Endometrial microvascular endothelial cells (primary cell): Measurements from ENCODE around the gene GIPR. TPM values are rescaled to one million over a fixed set of nuclear protein-coding genes. Genes with fewer than 3 reads are reported as not detected.
"Not testable (repeated sequence)": the region's sequence is repeated elsewhere in the genome, so short reads cannot be mapped to it uniquely, and the experiment has no call there.

Experiments
- in situ Hi-C: cut with HindIII; loops from 2 replicates; pipeline ENCODE4 v1.10.0; 2017; ENCODE audit warnings: low sequenced_read_pairs, low pct_unique_long_range_greater_than_20kb; ENCODE audit errors: inconsistent ontology term
- total RNA-seq: library from RNA; depleted of rRNA; stranded (reverse); fragments of >200 nt; gene quantifications from one replicate; pipeline ENCODE4 v1.2.3, GENCODE V29; 2015; ENCODE audit errors: inconsistent ontology term

GIPR gene
- total RNA-seq, 1 donor from 2014 or later: not detected

DNA sequence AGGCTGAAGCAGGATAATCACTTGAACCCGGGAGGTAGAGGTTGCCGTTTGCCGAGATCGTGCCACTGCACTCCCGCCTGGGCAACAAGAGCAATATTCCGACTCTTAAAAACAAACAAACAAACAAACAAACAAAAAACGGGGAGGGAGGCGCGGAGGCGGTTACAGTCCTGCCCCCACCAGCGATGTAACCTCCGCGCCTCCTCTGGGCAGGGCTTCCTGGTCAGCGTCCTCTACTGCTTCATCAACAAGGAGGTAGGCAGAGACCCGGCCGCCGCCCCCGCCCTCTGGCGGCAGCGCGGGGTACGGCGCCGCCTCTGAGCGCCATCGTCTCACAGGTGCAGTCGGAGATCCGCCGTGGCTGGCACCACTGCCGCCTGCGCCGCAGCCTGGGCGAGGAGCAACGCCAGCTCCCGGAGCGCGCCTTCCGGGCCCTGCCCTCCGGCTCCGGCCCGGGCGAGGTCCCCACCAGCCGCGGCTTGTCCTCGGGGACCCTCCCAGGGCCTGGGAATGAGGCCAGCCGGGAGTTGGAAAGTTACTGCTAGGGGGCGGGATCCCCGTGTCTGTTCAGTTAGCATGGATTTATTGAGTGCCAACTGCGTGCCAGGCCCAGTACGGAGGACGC is 13.5 kb downstream of the GIPR start:
- in situ Hi-C loops: no loop called here

DNA sequence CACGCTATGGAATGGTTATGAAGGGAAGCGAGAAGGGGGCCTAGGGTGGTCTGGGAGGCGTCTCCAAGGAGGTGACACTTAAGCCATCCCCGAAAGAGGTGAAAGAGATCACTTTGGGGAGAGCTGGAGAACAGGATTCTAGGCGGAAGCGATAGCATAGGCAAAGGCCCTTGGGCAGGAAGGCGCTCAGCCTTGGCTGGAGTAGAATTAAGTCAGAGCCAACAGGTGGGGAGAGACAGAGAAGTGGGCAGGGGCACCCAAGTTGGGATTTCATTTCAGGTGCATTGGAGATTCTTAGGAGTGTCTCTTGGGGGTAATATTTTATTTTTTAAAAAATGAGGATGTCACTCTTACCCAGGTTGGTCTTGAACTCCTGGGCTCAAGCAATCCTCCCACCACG is 14.1 kb downstream of the GIPR start:
- in situ Hi-C loops: no loop called here

DNA sequence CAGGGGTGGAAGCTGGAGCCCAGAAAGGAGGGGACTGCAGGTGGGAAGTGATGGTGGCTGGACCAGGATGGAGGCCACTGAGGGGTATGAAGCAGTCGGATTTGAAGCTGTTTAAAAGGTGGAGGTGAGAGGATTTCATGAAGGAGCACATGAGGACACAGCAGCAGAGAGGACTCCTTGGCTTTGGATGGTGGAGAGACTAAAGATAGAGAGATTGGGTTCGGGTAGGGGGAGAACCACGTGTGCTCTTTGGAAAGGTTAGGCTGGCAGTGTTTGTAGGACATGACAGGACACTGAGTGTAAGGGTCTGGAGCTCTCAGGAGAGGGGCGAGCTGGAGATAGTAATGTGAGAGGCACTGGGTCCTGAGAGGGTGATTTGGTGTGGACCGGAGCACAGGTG is 14.9 kb downstream of the GIPR start:
- in situ Hi-C loops: no loop called here

DNA sequence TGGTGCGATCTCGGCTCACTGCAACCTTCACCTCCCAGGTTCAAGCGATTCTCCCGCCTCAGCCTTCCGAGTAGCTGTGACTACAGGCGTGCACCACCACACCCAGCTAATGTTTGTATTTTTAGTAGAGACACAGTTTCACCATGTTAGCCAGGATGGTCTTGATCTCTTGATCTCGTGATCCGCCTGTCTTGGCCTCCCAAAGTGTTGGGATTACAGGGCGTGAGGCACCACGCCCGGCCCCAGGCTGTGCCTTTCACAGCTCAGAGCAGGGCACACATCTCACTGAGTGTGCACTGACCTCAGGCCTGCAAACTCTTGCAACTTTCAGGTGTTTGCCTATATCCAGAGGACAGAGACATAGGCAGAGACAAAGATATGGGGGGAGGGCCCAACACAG is 17.0 kb downstream of the GIPR start:
- in situ Hi-C loops: not testable (repeated sequence)

DNA sequence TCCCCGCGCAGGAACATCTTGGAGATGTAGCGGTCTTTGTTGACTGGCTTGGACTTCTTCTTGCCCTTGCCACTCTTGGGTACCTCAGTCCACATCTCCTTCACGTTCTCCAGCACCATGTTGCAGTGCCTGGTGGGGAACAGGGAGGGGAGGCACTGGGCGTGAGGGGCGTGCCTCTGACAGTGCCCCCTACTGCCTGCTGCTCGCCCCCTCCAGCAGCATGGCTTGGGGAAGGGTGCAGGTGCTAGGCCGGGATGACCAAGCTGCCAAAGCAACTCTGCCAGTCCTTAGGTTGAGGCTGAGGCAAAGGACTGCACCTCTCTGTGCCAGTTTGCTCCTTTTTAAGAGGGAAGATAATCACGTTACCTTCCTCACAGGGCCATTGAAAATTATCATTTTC is 19.6 kb downstream of the GIPR start:
- in situ Hi-C loops: no loop called here

DNA sequence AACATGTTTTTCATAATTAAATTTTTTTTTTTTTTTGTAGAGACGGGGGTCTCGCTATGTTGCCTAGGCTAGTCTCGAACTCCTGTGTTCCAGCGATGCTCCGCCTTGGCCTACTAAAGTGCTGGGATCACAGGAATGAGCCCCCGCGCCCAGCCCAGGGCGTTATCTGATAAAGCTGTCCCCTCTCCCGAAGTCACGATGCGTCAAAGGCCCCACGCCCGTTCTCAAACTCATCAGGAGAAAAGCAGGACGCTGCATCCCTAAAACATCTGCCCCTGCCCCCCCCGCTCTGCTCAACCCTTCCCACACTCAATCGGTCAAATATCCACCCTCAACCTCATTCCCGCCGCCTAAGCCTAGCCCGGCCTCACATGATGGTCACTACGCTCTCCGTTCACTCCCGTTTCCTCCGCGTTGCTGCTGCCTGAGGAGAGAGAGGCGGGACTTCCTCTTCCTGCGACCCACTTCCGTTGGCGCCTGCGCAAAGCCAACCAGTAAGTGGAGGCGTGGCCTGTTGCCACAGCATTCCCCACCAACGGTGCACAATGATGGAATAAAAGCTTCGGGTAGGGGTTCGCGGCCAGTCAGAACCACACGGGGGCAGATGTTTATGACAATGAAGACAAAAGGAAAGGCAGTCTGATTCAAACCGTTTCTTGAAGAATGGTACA is 23.6 kb downstream of the GIPR start, which contains the start of gene SNRPD2:
SNRPD2 (minus strand) TSS at position 438 of the 671 bp plus-strand sequence; CDS start at position 373, 65 bp downstream.
- in situ Hi-C loops: no loop called here

DNA sequence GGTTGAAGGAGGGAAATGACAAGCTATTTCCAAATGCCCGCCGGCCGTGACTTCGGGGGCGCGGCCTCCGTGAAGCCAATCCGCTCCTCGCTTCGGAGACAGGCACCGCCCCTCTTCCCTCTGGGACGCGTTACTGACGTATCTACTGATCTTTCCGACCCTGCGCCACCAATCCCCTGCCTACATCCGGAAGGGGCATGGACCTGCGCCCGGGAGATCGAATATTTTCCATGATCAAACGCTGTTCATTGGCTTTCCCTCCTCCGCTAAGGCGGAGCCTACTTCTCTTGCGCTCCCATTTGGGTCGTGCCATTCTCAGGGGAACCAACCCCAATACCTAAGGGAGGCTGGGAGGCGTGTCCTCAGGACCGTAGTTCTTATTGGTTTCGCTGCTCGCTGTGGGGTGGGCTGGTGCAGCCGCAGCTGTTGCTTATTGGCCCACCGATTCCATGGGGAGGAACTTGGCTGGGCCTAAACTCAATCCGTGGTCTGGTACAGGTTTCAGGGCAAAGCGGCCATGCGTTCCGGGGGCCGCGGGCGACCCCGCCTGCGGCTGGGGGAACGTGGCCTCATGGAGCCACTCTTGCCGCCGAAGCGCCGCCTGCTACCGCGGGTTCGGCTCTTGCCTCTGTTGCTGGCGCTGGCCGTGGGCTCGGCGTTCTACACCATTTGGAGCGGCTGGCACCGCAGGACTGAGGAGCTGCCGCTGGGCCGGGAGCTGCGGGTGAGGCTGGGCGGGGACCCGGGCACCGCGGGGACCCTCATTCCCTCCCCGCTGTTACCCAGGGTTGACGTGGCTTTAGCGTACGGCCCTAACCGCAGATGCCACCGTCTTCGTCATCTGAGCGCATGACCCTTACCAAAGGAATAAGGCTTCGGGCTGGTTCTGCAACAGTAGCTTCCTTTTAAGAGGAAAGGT is 24.4 kb downstream of the GIPR start, which contains the start of gene QPCTL:
QPCTL (plus strand) TSS at position 480 of the 919 bp plus-strand sequence; CDS start at position 518, 38 bp downstream.
- in situ Hi-C loops: no loop called here

DNA sequence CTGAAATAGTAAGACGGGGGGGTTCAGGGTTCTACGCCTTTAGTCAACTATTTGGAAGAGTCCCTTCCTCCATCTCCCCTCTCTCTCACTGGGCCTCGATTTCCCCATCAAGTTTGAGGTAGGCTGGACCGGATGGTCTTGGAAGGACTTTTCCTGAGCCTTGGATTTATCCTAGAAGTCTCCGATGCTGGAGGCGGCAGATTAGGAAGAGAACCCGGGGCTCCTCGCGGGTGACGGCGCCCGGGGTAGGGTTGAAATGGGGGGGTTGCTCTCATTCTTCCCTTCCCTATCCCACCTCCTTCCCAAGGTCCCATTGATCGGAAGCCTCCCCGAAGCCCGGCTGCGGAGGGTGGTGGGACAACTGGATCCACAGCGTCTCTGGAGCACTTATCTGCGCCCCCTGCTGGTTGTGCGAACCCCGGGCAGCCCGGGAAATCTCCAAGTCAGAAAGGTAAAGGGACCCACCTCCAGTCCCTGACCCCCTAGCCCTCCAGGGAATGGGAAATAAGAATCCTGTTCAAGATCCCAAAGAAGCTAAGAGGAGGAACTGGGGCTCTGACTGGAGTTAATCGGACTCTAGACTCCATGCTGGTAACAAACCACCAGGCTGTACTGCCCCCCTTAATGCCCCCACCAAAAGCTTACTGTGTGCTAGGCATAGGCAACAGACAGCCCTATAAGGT is 25.2 kb downstream of the GIPR start:
- in situ Hi-C loops: no loop called here

DNA sequence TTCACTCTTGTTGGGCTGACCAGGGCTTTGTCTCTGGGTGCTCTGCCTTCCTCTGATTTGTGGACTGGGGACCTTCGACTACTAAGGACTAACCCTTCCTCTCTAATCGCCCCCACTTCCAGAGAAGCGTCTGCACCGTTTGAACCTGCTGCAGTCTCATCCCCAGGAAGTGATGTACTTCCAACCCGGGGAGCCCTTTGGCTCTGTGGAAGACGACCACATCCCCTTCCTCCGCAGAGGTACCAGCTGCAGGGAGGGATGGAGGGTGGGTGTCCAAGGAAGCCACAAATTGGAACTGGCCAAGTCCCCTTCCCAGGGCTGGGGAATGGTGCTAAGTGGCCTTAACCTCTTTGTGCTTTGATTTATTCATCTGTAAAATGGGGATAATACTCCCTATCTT is 33.7 kb downstream of the GIPR start:
- in situ Hi-C loops: no loop called here

DNA sequence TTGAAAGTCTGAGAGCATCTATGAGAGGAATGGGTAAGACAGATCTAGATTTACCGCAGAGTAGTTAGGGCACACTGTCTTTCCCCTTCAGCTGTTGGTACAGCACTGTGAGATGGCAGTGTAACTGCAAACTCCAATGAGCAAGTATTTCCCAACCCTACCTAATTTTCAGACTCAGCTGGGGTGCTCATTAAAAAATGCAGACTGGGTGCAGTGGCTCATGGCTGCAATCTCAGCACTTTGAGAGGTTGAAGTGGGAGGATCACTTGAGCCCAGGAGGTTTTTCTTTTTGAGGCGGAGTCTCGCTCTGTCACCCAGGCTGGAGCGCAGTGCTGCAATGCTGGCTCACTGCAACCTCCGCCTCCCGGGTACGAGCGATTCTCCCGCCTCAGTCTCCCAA is 37.1 kb downstream of the GIPR start:
- in situ Hi-C loops: no loop called here

DNA sequence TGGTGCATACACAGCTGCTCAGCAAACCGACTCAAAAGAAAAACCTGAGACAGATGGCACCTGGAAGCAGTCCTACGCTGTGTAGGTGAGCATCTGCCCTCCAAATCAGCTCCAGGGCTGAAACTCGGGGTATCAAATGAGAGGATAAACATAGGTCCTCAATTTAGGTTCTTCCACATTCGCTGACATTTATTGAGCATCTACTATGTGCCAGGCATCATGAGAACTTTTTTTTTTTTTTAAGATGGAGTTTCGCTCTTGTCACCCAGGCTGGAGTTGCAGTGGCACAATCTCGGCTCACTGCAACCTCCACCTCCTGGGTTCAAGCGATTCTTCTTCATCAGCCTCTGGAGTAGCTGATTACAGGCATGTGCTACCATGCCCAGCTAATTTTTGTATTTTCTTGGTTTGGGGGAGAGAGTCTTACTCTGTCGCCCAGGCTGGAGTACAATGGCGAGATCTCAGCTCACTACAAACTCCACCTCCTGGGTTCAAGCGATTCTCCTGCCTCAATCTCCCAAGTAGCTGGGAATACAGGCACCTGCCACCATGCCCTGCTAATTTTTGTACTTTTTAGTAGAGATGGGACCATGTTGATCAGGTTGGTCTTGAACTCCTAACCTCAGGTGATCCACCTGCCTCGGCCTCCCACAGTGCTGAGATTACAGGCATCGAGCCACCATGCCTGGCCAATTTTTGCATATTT is 37.8 kb downstream of the GIPR start:
- in situ Hi-C loops: no loop called here

DNA sequence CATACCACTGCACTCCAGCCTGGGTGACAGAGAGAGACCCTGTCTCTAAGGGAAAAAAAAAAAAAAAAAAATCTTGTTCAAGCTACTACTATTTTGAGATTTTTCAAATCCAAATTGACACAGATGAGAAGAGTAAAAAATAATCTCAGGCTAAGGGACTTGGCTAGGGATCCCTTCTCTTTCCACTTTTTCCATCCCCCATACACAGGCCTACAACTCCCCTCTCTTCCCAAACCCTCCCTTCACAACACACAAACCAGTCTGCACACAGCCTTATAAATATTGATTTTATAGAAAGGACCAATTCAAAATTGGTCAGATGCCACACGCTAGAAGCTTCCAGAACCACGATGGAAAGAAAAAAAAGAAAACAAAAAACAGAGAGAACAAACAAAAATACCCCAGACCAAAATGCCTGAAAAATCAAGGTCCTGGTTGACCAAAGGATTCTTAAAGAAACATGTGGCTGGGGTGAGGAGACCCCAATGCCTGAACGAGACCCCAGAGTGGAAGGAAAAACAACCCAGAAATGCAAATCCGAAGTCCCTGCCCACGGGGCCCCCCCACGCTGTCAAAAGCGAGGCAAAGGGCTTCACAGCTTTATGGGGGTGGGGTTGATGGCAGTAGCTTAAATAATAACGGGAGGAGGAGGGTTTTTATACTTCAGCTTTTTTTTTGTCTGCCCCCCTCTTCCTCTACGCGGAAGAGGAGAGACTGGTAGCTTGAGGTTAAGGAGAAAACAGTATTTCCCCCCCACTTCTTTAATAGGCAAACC is 42.5 kb downstream of the GIPR start:
- in situ Hi-C loops: no loop called here

DNA sequence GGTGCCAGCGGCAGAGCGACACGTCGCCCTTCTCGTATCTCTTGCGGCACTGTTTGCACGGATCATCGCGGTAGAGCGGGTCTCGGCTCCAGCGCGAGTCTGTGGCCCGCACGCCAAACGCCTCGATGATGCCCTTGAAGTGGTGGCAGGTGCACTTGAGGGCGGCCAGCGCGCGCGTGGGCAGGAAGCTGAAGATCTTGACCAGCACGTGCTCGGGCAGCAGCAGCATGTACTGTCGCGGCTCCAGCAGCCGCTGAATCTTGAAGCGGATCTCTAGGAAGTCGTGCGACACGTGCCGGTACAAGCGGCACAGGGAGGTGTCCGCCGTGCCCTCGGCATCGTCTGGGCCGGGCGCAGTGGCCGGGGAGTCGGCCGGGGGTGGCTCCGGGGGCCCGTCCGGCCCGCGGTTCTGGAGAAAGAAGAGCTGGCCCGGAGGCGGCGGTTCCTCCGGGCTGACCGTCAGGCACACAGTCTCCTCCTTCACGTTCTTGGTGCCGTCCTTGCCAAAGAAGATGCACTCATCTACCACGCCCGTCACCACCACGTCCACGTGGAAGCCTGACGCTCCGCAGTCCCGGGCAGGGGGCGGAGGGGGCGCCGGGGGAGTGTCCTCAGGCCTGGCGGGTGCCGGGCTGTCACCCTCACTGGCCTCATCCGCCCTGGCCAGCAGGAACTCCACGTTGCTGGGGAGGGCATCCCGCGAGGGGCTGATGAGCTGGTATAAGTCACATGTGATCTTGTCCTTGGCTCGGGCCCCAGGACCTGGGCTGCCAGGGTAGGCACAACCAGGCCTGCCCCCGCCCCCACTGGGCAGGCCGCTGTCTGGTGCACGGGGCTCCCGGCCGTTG is 44.1 kb downstream of the GIPR start:
- in situ Hi-C loops: no loop called here

DNA sequence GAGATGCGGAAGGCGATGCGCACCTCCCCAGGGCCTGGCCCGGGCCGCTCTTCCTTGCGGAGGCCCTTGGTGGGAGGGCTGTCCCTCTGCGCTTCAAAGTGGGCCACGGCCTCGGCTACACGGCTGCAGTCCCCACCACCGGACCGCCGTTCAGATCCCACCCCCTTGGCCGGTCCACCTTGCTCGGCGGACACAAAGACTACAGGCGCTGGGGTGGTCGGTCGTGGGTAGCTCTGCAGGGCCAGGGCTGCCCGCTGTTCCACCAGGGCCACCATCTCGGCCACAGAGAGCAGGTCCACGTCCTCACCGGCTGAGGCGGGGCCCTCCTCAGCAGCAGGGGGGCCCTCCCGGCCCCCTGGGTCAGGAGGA is 44.7 kb downstream of the GIPR start:
- in situ Hi-C loops: no loop called here

DNA sequence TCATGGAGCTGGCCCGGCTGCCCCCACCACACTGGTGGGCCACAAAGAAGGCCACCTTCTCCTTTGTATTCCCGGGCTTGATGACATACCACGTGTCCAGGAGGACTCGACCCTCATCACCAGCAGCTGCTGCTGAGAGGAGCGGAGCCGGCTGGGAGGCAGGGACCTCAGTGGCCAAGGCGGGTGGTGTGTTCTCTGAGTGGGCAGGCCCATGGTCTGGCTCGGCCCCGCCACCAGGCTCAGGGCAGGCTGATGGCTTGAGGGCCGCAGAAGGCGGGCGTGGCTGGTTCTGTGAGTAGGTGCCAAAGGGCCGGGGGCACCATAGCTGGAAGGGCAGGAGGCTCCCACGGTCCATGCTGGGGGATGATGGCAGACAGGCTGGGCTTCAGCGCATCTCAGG is 45.1 kb downstream of the GIPR start:
- in situ Hi-C loops: no loop called here

DNA sequence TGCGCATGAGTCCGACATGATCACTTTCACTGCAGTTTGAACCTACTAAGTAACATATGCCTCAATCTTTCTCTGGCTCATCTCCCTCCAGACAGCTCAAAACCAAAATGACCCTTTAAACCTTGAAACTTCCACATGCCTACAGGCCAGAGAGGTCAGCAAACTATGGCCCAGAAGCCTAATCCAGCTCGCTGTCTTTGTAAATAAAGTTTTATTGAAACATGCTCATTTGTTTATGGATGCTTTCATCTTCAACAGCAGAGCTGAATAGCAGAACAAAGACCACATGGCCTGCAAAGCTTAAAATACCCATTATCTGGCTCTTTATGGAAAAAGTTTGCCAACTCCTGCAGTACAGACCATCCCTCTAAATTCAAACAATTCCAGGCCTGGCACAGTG is 47.1 kb downstream of the GIPR start:
- in situ Hi-C loops: no loop called here
